Liver (tissue), 3 donors: ENCODE measurements around the gene TACC3.

Experiments used
- ATF3 ChIP-seq: IDR thresholded peaks from 2 replicates; pipeline ENCODE4 v1.6.1; 2016; ENCODE audit warnings: antibody characterized with exemption
- FOXA1 ChIP-seq: IDR thresholded peaks from 2 replicates; pipeline ENCODE4 v1.6.1; 2016; ENCODE audit warnings: antibody characterized with exemption
- JUND ChIP-seq, 2 donors: IDR thresholded peaks; 2 replicates each; pipeline ENCODE4 v1.6.1; 2016; ENCODE audit warnings: antibody characterized with exemption in 2 of 2
- MAX ChIP-seq: IDR thresholded peaks from 2 replicates; pipeline ENCODE4 v1.6.1; 2016; ENCODE audit warnings: antibody characterized with exemption
- NR2F2 ChIP-seq: IDR thresholded peaks from 2 replicates; pipeline ENCODE4 v1.6.1; 2016; ENCODE audit warnings: antibody characterized with exemption
- TAF1 ChIP-seq: conservative IDR thresholded peaks from 2 replicates; pipeline ENCODE4 v1.6.1; 2016; ENCODE audit warnings: antibody characterized with exemption, mild to moderate bottlenecking
- TF ChIP-seq, protein P1 (sequence below): fragments of 150-350 bp; IDR thresholded peaks from 2 replicates; pipeline ENCODE4 v1.5.1; 2017; ENCODE audit warnings: improper control_type of control experiment, low read depth, low read length; ENCODE audit not compliant: missing input control
- TF ChIP-seq, protein P2 (sequence below): IDR thresholded peaks from 2 replicates; pipeline ENCODE4 v1.6.1; 2016; ENCODE audit warnings: antibody characterized with exemption
- donor health status: healthy.
- donor health status: healthy.

DNA sequence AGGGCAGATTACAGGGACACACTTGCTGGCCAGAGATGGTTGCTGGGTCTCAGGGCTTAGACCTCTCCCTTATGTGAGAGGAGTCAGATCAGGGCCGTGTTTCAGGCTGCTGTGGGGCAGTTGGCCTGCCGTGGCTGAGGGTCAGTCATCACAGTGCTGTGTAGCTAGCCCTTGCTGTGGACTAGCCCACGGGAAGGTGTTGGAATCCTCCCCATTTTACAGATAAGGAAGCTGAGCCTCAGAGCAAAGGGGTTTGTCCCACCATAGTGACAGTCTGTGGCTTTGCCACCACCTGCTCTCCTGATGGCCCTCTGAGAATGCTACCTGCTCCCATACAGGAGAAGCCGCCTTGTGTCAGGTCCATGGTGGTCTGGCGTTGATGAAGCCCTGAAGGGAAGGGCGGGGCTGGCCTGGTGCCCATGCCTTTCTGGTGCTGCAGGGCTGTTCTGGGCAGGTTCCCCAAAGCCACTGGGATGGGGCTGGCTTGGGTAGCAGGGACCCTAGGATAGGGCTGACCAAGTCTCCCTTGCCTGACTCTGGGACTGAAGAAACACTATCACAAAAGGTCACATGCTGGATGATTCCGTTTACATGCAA is 34.8 kb upstream of the TACC3 start:
- TF ChIP-seq JUND (IDR thresholded peaks at IDR 0.05) (no peak), ATF3 (no peak), NR2F2 (no peak), MAX (no peak), TAF1 (no peak), FOXA1 (no peak)
- TF ChIP-seq, protein P1, sequence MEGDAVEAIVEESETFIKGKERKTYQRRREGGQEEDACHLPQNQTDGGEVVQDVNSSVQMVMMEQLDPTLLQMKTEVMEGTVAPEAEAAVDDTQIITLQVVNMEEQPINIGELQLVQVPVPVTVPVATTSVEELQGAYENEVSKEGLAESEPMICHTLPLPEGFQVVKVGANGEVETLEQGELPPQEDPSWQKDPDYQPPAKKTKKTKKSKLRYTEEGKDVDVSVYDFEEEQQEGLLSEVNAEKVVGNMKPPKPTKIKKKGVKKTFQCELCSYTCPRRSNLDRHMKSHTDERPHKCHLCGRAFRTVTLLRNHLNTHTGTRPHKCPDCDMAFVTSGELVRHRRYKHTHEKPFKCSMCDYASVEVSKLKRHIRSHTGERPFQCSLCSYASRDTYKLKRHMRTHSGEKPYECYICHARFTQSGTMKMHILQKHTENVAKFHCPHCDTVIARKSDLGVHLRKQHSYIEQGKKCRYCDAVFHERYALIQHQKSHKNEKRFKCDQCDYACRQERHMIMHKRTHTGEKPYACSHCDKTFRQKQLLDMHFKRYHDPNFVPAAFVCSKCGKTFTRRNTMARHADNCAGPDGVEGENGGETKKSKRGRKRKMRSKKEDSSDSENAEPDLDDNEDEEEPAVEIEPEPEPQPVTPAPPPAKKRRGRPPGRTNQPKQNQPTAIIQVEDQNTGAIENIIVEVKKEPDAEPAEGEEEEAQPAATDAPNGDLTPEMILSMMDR: no peak
- TF ChIP-seq, protein P2, sequence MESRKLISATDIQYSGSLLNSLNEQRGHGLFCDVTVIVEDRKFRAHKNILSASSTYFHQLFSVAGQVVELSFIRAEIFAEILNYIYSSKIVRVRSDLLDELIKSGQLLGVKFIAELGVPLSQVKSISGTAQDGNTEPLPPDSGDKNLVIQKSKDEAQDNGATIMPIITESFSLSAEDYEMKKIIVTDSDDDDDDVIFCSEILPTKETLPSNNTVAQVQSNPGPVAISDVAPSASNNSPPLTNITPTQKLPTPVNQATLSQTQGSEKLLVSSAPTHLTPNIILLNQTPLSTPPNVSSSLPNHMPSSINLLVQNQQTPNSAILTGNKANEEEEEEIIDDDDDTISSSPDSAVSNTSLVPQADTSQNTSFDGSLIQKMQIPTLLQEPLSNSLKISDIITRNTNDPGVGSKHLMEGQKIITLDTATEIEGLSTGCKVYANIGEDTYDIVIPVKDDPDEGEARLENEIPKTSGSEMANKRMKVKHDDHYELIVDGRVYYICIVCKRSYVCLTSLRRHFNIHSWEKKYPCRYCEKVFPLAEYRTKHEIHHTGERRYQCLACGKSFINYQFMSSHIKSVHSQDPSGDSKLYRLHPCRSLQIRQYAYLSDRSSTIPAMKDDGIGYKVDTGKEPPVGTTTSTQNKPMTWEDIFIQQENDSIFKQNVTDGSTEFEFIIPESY: no peak
